Suppressor macrophage treated with lipopolysaccharide for 4 hours (primary cell): ENCODE data around the gene EYA3.

Experiments used
- DNase-seq: peaks from one replicate; pipeline ENCODE4 v3.0.0-alpha.2; 2020

The EYA3 gene

DNA sequence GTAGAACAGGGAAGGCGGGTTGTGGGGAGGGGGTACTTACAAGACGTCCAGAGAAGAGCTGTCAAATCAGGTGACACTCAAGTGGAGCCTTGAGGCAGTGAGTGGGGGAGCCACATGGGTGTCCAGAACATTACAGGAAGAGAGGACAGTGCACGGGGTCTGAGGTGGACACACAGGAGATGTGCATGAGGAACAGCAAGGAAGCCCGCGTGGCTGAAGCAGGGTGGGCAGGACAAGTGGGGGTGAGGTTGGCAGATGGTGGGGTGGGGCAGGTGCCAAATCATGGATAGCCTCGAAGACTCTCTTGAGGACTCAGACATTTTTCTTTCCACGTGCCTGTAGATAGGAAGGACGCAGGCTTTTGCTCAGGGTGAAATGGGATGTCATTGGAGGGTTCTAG is 152.7 kb downstream of the EYA3 start:
- DNase-seq, result no peak

GRCh38 chr1:27934818-27935549 is 153.4 kb downstream of the EYA3 start, which contains the start of gene SMPDL3B:
Gene SMPDL3B (plus strand): TSS chr1:27935000. CDS start chr1:27935184, 184 bp downstream.
- no peak for DNase-seq

- DNase-seq, result peak; percentile 64
These were observed 156.7 kb downstream of the EYA3 start for GRCh38 chr1:27931759-27932158.

DNA sequence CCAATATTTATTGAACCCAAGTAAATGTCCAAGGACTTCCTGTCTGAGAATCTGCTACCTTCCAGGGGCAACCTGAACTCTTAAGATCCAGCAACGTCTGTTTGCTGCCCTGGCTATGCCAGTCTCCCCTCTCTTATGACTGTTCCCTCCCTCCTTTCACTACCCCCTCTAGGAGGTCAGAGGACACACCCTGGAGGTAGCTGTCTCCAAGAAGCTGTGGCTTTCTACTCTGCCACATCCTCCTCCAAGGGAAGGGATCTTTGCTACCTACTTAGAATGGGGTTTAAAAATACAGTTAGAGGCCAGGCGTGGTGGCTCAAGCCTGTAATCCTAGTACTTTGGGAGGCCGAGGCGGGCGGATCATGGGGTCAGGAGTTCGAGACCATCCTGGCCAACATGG is 157.2 kb downstream of the EYA3 start:
- DNase-seq, result no peak

GRCh38 chr1:27928216-27928954 is 160.0 kb downstream of the EYA3 start:
- DNase-seq, result no peak

GRCh38 chr1:27922272-27922671 is 166.1 kb downstream of the EYA3 start:
- no peak for DNase-seq
